ENCODE results near the gene PHACTR1. TPM values are rescaled to one million over a fixed set of nuclear protein-coding genes. Genes with fewer than 3 reads are reported as not detected.

PHACTR1 gene
- polyA plus RNA-seq, 1 of the 3 experiments (the other 2 are of a cell fraction), result 0.12 TPM

GRCh38 chr6:12704946-12705345, 11.6 kb upstream of the PHACTR1 start:
- WGBS (ENCODE audit: low lambda C conversion rate), result 6% methylated on average over 1 of the region's 1 CpG
- Histone ChIP-seq H3K4me3 (ENCODE audit: low read depth in 2 of 2, low read length in 1 of 2) (no peak overlapping the region), H3K9ac (no peak overlapping the region), H3F3A (replicated peaks; ENCODE audit: insufficient read depth) (no peaks in the 10 kb centered on the region), H2AFZ (ENCODE audit: low read depth) (no peak overlapping the region), H3K4me1 (ENCODE audit: control insufficient read depth in 1 of 2, insufficient read depth in 2 of 2, low read depth in 1 of 2, low read length in 1 of 2) (no peaks in the 10 kb centered on the region), H3K27me3 (ENCODE audit: insufficient read depth) (no peaks in the 10 kb centered on the region), H3K27ac (ENCODE audit: low read depth in 2 of 2, low read length in 1 of 2) (no peak overlapping the region), H3K36me3 (replicated peaks in 1 of 2; ENCODE audit: control insufficient read depth in 1 of 2, insufficient read depth in 2 of 2, low read length in 1 of 2) (no peaks in the 10 kb centered on the region), H3K9me2 (no peaks in the 10 kb centered on the region), H3K9me3 (no peaks in the 10 kb centered on the region), H4K20me1 (ENCODE audit: insufficient read depth) (no peaks in the 10 kb centered on the region), H3K4me2 (no peak overlapping the region), H3K79me2 (ENCODE audit: insufficient read depth) (no peaks in the 10 kb centered on the region)
- CTCF ChIA-PET, result interaction anchor here (1.5 kb wide), 1 partner anchor 12 kb away, joined by 4 read pairs; the partner anchor contains the start of gene PHACTR1
- no peak for TF ChIP-seq GATA2 (CRISPR knock-in tag; IDR thresholded peaks at IDR 0.05)
- TF ChIP-seq, protein P1, sequence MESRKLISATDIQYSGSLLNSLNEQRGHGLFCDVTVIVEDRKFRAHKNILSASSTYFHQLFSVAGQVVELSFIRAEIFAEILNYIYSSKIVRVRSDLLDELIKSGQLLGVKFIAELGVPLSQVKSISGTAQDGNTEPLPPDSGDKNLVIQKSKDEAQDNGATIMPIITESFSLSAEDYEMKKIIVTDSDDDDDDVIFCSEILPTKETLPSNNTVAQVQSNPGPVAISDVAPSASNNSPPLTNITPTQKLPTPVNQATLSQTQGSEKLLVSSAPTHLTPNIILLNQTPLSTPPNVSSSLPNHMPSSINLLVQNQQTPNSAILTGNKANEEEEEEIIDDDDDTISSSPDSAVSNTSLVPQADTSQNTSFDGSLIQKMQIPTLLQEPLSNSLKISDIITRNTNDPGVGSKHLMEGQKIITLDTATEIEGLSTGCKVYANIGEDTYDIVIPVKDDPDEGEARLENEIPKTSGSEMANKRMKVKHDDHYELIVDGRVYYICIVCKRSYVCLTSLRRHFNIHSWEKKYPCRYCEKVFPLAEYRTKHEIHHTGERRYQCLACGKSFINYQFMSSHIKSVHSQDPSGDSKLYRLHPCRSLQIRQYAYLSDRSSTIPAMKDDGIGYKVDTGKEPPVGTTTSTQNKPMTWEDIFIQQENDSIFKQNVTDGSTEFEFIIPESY (IDR thresholded peaks at IDR 0.05; ENCODE audit: borderline replicate concordance, low read depth), result no peak
- TF ChIP-seq RCOR1 (IDR thresholded peaks at IDR 0.05; ENCODE audit: low read length), result no peak
- TF ChIP-seq TEAD4 (IDR thresholded peaks at IDR 0.05; ENCODE audit: borderline replicate concordance, insufficient read depth), result no peak
- no peak for TF ChIP-seq RXRA (IDR thresholded peaks at IDR 0.05; ENCODE audit: borderline replicate concordance, low read depth)
- TF ChIP-seq NRF1 (IDR thresholded peaks at IDR 0.05; ENCODE audit: low read depth, low read length), result no peak
- TF ChIP-seq EP300 (IDR thresholded peaks at IDR 0.05; ENCODE audit: borderline replicate concordance in 1 of 2, low read depth in 1 of 2, low read length in 1 of 2), result no peak
- POLR2A ChIA-PET, result no interaction called here
- DNase-seq, result no peak

- CTCF ChIA-PET, result interaction anchor here (1.1 kb wide), 1 partner anchor 49 kb away, joined by 3 read pairs; no protein-coding TSS in a partner anchor
- no peaks in the 10 kb centered on the region for H3K9me2 ChIP-seq
- no peaks in the 10 kb centered on the region for H3F3A ChIP-seq (replicated peaks; ENCODE audit: insufficient read depth)
- H3K36me3 ChIP-seq (replicated peaks in 1 of 2; ENCODE audit: control insufficient read depth in 1 of 2, insufficient read depth in 2 of 2, low read length in 1 of 2), result no peaks in the 10 kb centered on the region
- H2AFZ ChIP-seq (ENCODE audit: low read depth), result no peak overlapping the region
- H3K79me2 ChIP-seq (ENCODE audit: insufficient read depth), result no peaks in the 10 kb centered on the region
- H3K4me3 ChIP-seq (ENCODE audit: low read depth in 2 of 2, low read length in 1 of 2), result no peak overlapping the region
- H3K27ac ChIP-seq (ENCODE audit: low read depth in 2 of 2, low read length in 1 of 2), result no peak overlapping the region
- no peaks in the 10 kb centered on the region for H3K4me1 ChIP-seq (ENCODE audit: control insufficient read depth in 1 of 2, insufficient read depth in 2 of 2, low read depth in 1 of 2, low read length in 1 of 2)
- no peaks in the 10 kb centered on the region for H4K20me1 ChIP-seq (ENCODE audit: insufficient read depth)
- no peak overlapping the region for H3K9ac ChIP-seq
- 29% methylated on average over 1 of the region's 1 CpG for WGBS (ENCODE audit: low lambda C conversion rate)
- H3K4me2 ChIP-seq, result no peak overlapping the region
- POLR2A ChIA-PET, result no interaction called here
- H3K27me3 ChIP-seq (ENCODE audit: insufficient read depth), result no peaks in the 10 kb centered on the region
- no peaks in the 10 kb centered on the region for H3K9me3 ChIP-seq
- no peak for DNase-seq
- TF ChIP-seq CHD2 (IDR thresholded peaks at IDR 0.05; ENCODE audit: low read length, partially characterized antibody), result no peak
- no peak for TF ChIP-seq EZH2phosphoT487 (IDR thresholded peaks at IDR 0.05; ENCODE audit: borderline replicate concordance, low read depth)
- no peak for TF ChIP-seq POLR2AphosphoS5 (IDR thresholded peaks at IDR 0.05; ENCODE audit: low read depth, low read length)
- no peak for TF ChIP-seq RXRA (IDR thresholded peaks at IDR 0.05; ENCODE audit: borderline replicate concordance, low read depth)
- TF ChIP-seq MEF2A (IDR thresholded peaks at IDR 0.05; ENCODE audit: borderline replicate concordance, low read depth), result no peak
- TF ChIP-seq FOSL2 (IDR thresholded peaks at IDR 0.05; ENCODE audit: borderline replicate concordance, low read depth), result no peak
- TF ChIP-seq RFX5 (IDR thresholded peaks at IDR 0.05; ENCODE audit: low read length), result no peak
- TF ChIP-seq RCOR1 (IDR thresholded peaks at IDR 0.05; ENCODE audit: low read length), result no peak
- TF ChIP-seq, protein P2, sequence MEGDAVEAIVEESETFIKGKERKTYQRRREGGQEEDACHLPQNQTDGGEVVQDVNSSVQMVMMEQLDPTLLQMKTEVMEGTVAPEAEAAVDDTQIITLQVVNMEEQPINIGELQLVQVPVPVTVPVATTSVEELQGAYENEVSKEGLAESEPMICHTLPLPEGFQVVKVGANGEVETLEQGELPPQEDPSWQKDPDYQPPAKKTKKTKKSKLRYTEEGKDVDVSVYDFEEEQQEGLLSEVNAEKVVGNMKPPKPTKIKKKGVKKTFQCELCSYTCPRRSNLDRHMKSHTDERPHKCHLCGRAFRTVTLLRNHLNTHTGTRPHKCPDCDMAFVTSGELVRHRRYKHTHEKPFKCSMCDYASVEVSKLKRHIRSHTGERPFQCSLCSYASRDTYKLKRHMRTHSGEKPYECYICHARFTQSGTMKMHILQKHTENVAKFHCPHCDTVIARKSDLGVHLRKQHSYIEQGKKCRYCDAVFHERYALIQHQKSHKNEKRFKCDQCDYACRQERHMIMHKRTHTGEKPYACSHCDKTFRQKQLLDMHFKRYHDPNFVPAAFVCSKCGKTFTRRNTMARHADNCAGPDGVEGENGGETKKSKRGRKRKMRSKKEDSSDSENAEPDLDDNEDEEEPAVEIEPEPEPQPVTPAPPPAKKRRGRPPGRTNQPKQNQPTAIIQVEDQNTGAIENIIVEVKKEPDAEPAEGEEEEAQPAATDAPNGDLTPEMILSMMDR (IDR thresholded peaks at IDR 0.05), result no peak
- no peak for TF ChIP-seq SIN3A (IDR thresholded peaks at IDR 0.05; ENCODE audit: borderline replicate concordance, low read depth, low read length)
- no peak for TF ChIP-seq NRF1 (IDR thresholded peaks at IDR 0.05; ENCODE audit: low read depth, low read length)
- TF ChIP-seq SMC3 (IDR thresholded peaks at IDR 0.05; ENCODE audit: low read depth, low read length), result no peak
- TF ChIP-seq ELF1 (IDR thresholded peaks at IDR 0.05), result no peak
- no peak for TF ChIP-seq NFIC (IDR thresholded peaks at IDR 0.05; ENCODE audit: borderline replicate concordance)
- no peak for TF ChIP-seq GATA2 (CRISPR knock-in tag; IDR thresholded peaks at IDR 0.05)
- TF ChIP-seq, protein P3, sequence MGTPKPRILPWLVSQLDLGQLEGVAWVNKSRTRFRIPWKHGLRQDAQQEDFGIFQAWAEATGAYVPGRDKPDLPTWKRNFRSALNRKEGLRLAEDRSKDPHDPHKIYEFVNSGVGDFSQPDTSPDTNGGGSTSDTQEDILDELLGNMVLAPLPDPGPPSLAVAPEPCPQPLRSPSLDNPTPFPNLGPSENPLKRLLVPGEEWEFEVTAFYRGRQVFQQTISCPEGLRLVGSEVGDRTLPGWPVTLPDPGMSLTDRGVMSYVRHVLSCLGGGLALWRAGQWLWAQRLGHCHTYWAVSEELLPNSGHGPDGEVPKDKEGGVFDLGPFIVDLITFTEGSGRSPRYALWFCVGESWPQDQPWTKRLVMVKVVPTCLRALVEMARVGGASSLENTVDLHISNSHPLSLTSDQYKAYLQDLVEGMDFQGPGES (IDR thresholded peaks at IDR 0.05; ENCODE audit: low read depth, low read length), result no peak
- no peak for TF ChIP-seq MXI1 (IDR thresholded peaks at IDR 0.05; ENCODE audit: low read depth, low read length)
- TF ChIP-seq, protein P4, sequence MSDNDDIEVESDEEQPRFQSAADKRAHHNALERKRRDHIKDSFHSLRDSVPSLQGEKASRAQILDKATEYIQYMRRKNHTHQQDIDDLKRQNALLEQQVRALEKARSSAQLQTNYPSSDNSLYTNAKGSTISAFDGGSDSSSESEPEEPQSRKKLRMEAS (IDR thresholded peaks at IDR 0.05; ENCODE audit: low read depth), result no peak
These were observed 7.5 kb upstream of the PHACTR1 start for GRCh38 chr6:12709116-12709515.

Measured in SK-N-SH (cell line).